K562 (cell line): ENCODE data around the gene RPS27. TPM values are rescaled to one million over a fixed set of nuclear protein-coding genes. Genes with fewer than 3 reads are reported as not detected.

Experiments used
- CBX5 ChIP-seq: IDR thresholded peaks from 2 replicates; pipeline ENCODE4 v1.6.1; 2014; ENCODE audit warnings: low read depth, borderline replicate concordance
- CBX8 ChIP-seq: fragments of 200-600 bp; sonication (generic); IDR thresholded peaks from 2 replicates; pipeline ENCODE4 v1.6.1; 2012; ENCODE audit warnings: borderline replicate concordance, mixed run types, low read depth, mild to moderate bottlenecking, moderate library complexity, mixed read lengths, low read length, control low read depth, inconsistent platforms; ENCODE audit not compliant: poor library complexity, severe bottlenecking; ENCODE audit errors: extremely low read depth
- E2F3 ChIP-seq: fragments of 250-450 bp; sonication (Bioruptor Pico); IDR thresholded peaks from 2 replicates; pipeline ENCODE4 v1.4.0; 2020; ENCODE audit warnings: mild to moderate bottlenecking
- E2F8 ChIP-seq: fragments of 450-650 bp; IDR thresholded peaks from 2 replicates; pipeline ENCODE4 v1.7.1; 2018; ENCODE audit warnings: mild to moderate bottlenecking, low read depth; ENCODE audit not compliant: partially characterized antibody
- EZH2 ChIP-seq: IDR thresholded peaks from 2 replicates; pipeline ENCODE4 v1.6.1; 2012; ENCODE audit warnings: low read depth, mild to moderate bottlenecking, inconsistent platforms, low read length, borderline replicate concordance
- GATA2 ChIP-seq: sonication (generic); formaldehyde crosslinking; IDR thresholded peaks from 2 replicates; pipeline ENCODE4 v1.4.0; 2020; ENCODE audit warnings: mild to moderate bottlenecking, missing genetic modification reagents
- HDAC1 ChIP-seq, 2 experiments: fragments of 450-650 bp; IDR thresholded peaks; 2 replicates each; pipeline ENCODE4 v1.6.1; 2016 to 2017; ENCODE audit warnings: inconsistent platforms in 1 of 2, mild to moderate bottlenecking in 1 of 2, moderate library complexity in 1 of 2
- JUNB ChIP-seq: fragments of 450-650 bp; formaldehyde crosslinking; conservative IDR thresholded peaks from 2 replicates; pipeline ENCODE4 v1.4.0; 2020; ENCODE audit warnings: mild to moderate bottlenecking
- JUND ChIP-seq, 2 experiments: IDR thresholded peaks; 2 replicates in 1 of 2; 3 replicates in 1 of 2; pipeline ENCODE4 v1.6.1; 2011; ENCODE audit warnings: borderline replicate concordance in 2 of 2, low read depth in 2 of 2, low read length in 2 of 2, improper control_type of control experiment in 1 of 2, missing biosample characterization in 1 of 2, missing genetic modification characterization in 1 of 2, missing genetic modification reagents in 1 of 2
- MAFK ChIP-seq: IDR thresholded peaks from 2 replicates; pipeline ENCODE4 v1.6.1; 2011; ENCODE audit warnings: low read length, improper control_type of control experiment
- NFIC ChIP-seq: fragments of 450-650 bp; IDR thresholded peaks from 2 replicates; pipeline ENCODE4 v1.6.1; 2017; ENCODE audit warnings: mild to moderate bottlenecking, inconsistent platforms
- PML ChIP-seq: IDR thresholded peaks from 2 replicates; pipeline ENCODE4 v1.6.1; 2012; ENCODE audit warnings: low read length, inconsistent platforms
- POU5F1 ChIP-seq: fragments of 150-350 bp; IDR thresholded peaks from 2 replicates; pipeline ENCODE4 v1.6.1; 2014; ENCODE audit warnings: borderline replicate concordance, low read length, low read depth, mild to moderate bottlenecking; ENCODE audit not compliant: partially characterized antibody
- TCFL5 ChIP-seq: fragments of 250-450 bp; sonication (Bioruptor Pico); conservative IDR thresholded peaks from 2 replicates; pipeline ENCODE4 v1.6.1; 2021; ENCODE audit warnings: mild to moderate bottlenecking, moderate library complexity, matching md5 sums
- TFAP4 ChIP-seq: sonication (generic); formaldehyde crosslinking; IDR thresholded peaks from 2 replicates; pipeline ENCODE4 v1.8.0; 2022; ENCODE audit warnings: missing genetic modification reagents, mild to moderate bottlenecking, moderate library complexity, borderline replicate concordance
- TRIM24 ChIP-seq, 2 experiments: fragments of 450-650 bp; IDR thresholded peaks; 2 replicates each; pipeline ENCODE4 v1.6.1; 2016
- ZBTB17 ChIP-seq: fragments of 450-650 bp; formaldehyde crosslinking; IDR thresholded peaks from 2 replicates; pipeline ENCODE4 v1.4.0; 2020; ENCODE audit warnings: mild to moderate bottlenecking
- ZNF143 ChIP-seq: sonication (generic); formaldehyde crosslinking; IDR thresholded peaks from 2 replicates; pipeline ENCODE4 v1.9.0; 2022; ENCODE audit warnings: mild to moderate bottlenecking, missing genetic modification reagents
- ZNF197 ChIP-seq: fragments of 200-800 bp; sonication (Bioruptor generic); IDR thresholded peaks from 2 replicates; pipeline ENCODE4 v1.6.1; 2016; ENCODE audit warnings: low read depth, missing genetic modification characterization, missing compliant biosample characterization
- ZNF785 ChIP-seq: fragments of 250-450 bp; sonication (Bioruptor Pico); IDR thresholded peaks from 2 replicates; pipeline ENCODE4 v1.4.0; 2020; ENCODE audit warnings: mild to moderate bottlenecking
- polyA plus RNA-seq, 8 experiments: library from polyadenylated mRNA; depleted of rRNA in 4 of 8; stranded (reverse) in 5 of 8; unstranded in 3 of 8; fragments of >200 nt; fragmentation: Nextera tagmentation in 2 of 8; fragmentation: Illumina TruSeq in 1 of 8; extraction: Ambion mirVana in 2 of 8; extraction: Trizol in 1 of 8; gene quantifications; 2 replicates each; pipeline versions ENCODE4 v1.2.1 to v1.2.3, GENCODE V29; 2011 to 2014; ENCODE audit warnings: inconsistent platforms in 1 of 8, missing spikeins in 1 of 8
- total RNA-seq, 7 experiments: library from RNA; depleted of rRNA in 6 of 7; stranded (reverse); fragments of >200 nt in 6 of 7; fragmentation: Illumina TruSeq in 2 of 7; extraction: Trizol in 2 of 7; gene quantifications; 2 replicates each; pipeline versions ENCODE4 v1.2.1 to v1.2.3, GENCODE V29; 2011 to 2021; ENCODE audit warnings: low replicate concordance in 1 of 7
- TF ChIP-seq, protein P1 (sequence below), 2 experiments: fragments of 250-450 bp in 1 of 2; fragments of 450-650 bp in 1 of 2; sonication (Bioruptor Pico) in 1 of 2; IDR thresholded peaks; 2 replicates each; pipeline versions ENCODE4 v1.6.1 to v1.8.0; 2016 to 2021; ENCODE audit warnings: mild to moderate bottlenecking in 2 of 2, moderate library complexity in 2 of 2, missing compliant biosample characterization in 1 of 2, missing genetic modification characterization in 1 of 2

The RPS27 gene
- total and polyA plus RNA-seq, 9 of the 15 experiments (the other 6 are each of a cell fraction or from before 2014, with no cell fraction given) = 2,091 to 9,377 (median 6,706) TPM

GRCh38 chr1:153944005-153944826, 46.3 kb upstream of the RPS27 start (continued):
- TF ChIP-seq POU5F1 (no peak), CBX5 (no peak), E2F3 (CRISPR knock-in tag) (no peak), MAFK (no peak), NFIC (no peak), JUNB (CRISPR knock-in tag) (peak; percentile 74; the same call in 1 of the 2 replicates), PML (0 out of 2 replicates have a peak, but pooled peaks have one; percentile 17), E2F8 (peak; percentile 29), JUND (IDR thresholded peaks at IDR 0.05; ENCODE audit: borderline replicate concordance, low read depth, low read length) (no peak), JUND (tag; IDR thresholded peaks at IDR 0.05; ENCODE audit: borderline replicate concordance, low read depth, low read length) (peak; percentile 35; the same call in 1 of the 3 replicates), ZNF197 (CRISPR knock-in tag) (no peak), EZH2 (no peak), HDAC1 (IDR thresholded peaks at IDR 0.05) (no peak), TCFL5 (CRISPR knock-in tag) (no peak), TFAP4 (peak; percentile 14; the same call in 1 of the 2 replicates), TRIM24 (IDR thresholded peaks at IDR 0.05) (no peak), ZBTB17 (CRISPR knock-in tag) (no peak), GATA2 (CRISPR knock-in tag) (no peak), CBX8 (no peak), ZNF785 (CRISPR knock-in tag) (no peak), ZNF143 (CRISPR knock-in tag) (0 out of 2 replicates have a peak, but pooled peaks have one; percentile 44)
- TF ChIP-seq, protein P1, sequence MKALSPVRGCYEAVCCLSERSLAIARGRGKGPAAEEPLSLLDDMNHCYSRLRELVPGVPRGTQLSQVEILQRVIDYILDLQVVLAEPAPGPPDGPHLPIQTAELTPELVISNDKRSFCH (CRISPR knock-in tag; IDR thresholded peaks at IDR 0.05) = no peak
- TF ChIP-seq, protein P1 (tag; IDR thresholded peaks at IDR 0.05) = no peak
- TF ChIP-seq, all 486 proteins: peak for 24
